DOHH2 (cell line): Measurements from ENCODE around the gene NUCKS1.
"Not testable (repeated sequence)": the region's sequence is repeated elsewhere in the genome, so short reads cannot be mapped to it uniquely, and the experiment has no call there.

Experiments
- H3F3A ChIP-seq: fragments of 200-600 bp; sonication (generic), shearing (Covaris generic); 2 replicates; pipeline ENCODE4 v1.6.0; 2016; ENCODE audit warnings: antibody characterized with exemption, mild to moderate bottlenecking; ENCODE audit not compliant: control insufficient read depth, insufficient read depth
- H3K27ac ChIP-seq: fragments of 200-600 bp; sonication (generic); 2 replicates; pipeline ENCODE4 v1.5.1; 2014; ENCODE audit warnings: low read depth, mild to moderate bottlenecking, low read length, moderate library complexity
- H3K27me3 ChIP-seq: fragments of 200-600 bp; sonication (generic); 2 replicates; pipeline ENCODE4 v1.6.1; 2014; ENCODE audit warnings: mild to moderate bottlenecking, low read length, mixed read lengths; ENCODE audit not compliant: control insufficient read depth
- H3K36me3 ChIP-seq: fragments of 200-600 bp; sonication (generic); 2 replicates; pipeline ENCODE4 v1.6.1; 2014; ENCODE audit warnings: mild to moderate bottlenecking, low read length, moderate library complexity, mixed read lengths; ENCODE audit not compliant: control insufficient read depth
- H3K4me1 ChIP-seq: fragments of 200-600 bp; sonication (generic); 2 replicates; pipeline ENCODE4 v1.6.1; 2014; ENCODE audit warnings: mild to moderate bottlenecking, low read length, mixed read lengths; ENCODE audit not compliant: control insufficient read depth
- H3K4me2 ChIP-seq: fragments of 200-600 bp; sonication (generic); 2 replicates; pipeline ENCODE4 v1.6.0; 2014; ENCODE audit warnings: mild to moderate bottlenecking, low read length, moderate library complexity
- H3K4me3 ChIP-seq: fragments of 200-600 bp; sonication (generic); 2 replicates; pipeline ENCODE4 v1.5.1; 2014; ENCODE audit warnings: mild to moderate bottlenecking, low read length, mixed read lengths
- H3K79me2 ChIP-seq: fragments of 200-600 bp; sonication (generic); 2 replicates; pipeline ENCODE4 v1.6.1; 2014; ENCODE audit warnings: mild to moderate bottlenecking, low read length, mixed read lengths; ENCODE audit not compliant: control insufficient read depth
- H3K9me2 ChIP-seq: fragments of 200-600 bp; sonication (generic); replicated peaks from 2 replicates; pipeline ENCODE4 v1.6.1; 2014; ENCODE audit warnings: mild to moderate bottlenecking, low read length, mixed read lengths; ENCODE audit not compliant: control insufficient read depth
- H3K9me3 ChIP-seq: fragments of 200-600 bp; sonication (generic); 2 replicates; pipeline ENCODE4 v1.6.1; 2014; ENCODE audit warnings: antibody characterized with exemption, low read length, mixed read lengths; ENCODE audit not compliant: control insufficient read depth, insufficient read depth
- H4K20me1 ChIP-seq: fragments of 200-600 bp; sonication (generic); 2 replicates; pipeline ENCODE4 v1.6.0; 2014; ENCODE audit warnings: low read depth, mild to moderate bottlenecking, antibody characterized with exemption, low read length, moderate library complexity; ENCODE audit not compliant: control insufficient read depth, insufficient read depth
- CTCF ChIP-seq: fragments of 200-600 bp; sonication (generic); IDR thresholded peaks from one replicate; pipeline ENCODE4 v1.5.1; 2014; ENCODE audit warnings: antibody characterized with exemption, mild to moderate bottlenecking, low read depth, low read length; ENCODE audit not compliant: poor library complexity, severe bottlenecking
- EZH2phosphoT487 ChIP-seq: fragments of 200-600 bp; sonication (generic); IDR thresholded peaks from 2 replicates; pipeline ENCODE4 v1.6.1; 2017; ENCODE audit warnings: borderline replicate concordance, mild to moderate bottlenecking, antibody characterized with exemption, low read length, moderate library complexity, mixed read lengths

Gene NUCKS1

DNA sequence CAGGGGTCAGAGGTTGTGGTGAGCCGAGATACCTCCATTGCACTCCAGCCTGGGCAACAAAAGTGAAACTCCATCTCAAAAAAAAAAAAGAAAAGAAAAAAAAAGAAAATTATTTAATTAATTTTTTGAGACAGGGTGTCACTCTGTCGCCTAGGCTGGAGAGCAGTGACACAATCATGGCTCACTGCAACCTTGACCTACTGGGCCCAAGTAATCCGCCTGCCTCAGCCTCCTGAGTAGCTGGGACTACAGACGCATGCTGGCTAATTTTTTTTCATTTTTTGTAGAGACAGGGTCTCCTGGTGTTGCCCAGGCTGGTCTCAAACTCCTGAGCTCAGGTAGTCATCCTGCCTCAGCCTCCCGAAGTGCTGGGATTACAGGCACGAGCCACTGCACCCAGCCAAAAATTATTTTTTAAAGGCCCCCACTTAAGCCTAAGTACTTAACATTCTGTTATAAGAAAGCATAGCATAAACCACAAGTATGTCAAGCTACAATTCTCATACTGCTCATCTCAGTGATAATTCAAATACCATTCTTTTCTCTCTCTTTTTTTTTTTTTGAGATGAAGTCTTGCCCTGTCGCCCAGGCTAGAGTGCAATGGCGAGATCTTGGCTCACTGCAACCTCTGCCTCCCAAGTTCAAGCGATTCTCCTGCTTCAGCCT, 19.9 kb downstream of the NUCKS1 start:
- no peaks in the 10 kb centered on the region for H3K9me3 ChIP-seq
- TF ChIP-seq CTCF: no peak
- no peak for TF ChIP-seq EZH2phosphoT487
- H3K4me1 ChIP-seq: no peaks in the 10 kb centered on the region
- H3K9me2 ChIP-seq: no peaks in the 10 kb centered on the region
- peaks cover 8% of the 10 kb centered on the region for H4K20me1 ChIP-seq
- peaks cover 90% of the 10 kb centered on the region for H3K79me2 ChIP-seq
- peaks cover 3% of the 10 kb centered on the region; the same call in 1 of the 2 replicates for H3F3A ChIP-seq
- H3K4me3 ChIP-seq: no peak overlapping the region
- H3K4me2 ChIP-seq: no peak overlapping the region
- H3K27me3 ChIP-seq: no peaks in the 10 kb centered on the region
- H3K36me3 ChIP-seq: peaks cover 77% of the 10 kb centered on the region
- no peak overlapping the region for H3K27ac ChIP-seq

- Histone ChIP-seq H3K9me2 (no peaks in the 10 kb centered on the region), H4K20me1 (peaks cover 5% of the 10 kb centered on the region), H3K9me3 (no peaks in the 10 kb centered on the region), H3K4me2 (no peak overlapping the region), H3K4me3 (no peak overlapping the region), H3K27ac (no peak overlapping the region), H3K4me1 (no peaks in the 10 kb centered on the region), H3K36me3 (peaks cover 84% of the 10 kb centered on the region), H3K27me3 (no peaks in the 10 kb centered on the region), H3K79me2 (peaks cover 70% of the 10 kb centered on the region), H3F3A (peaks cover 3% of the 10 kb centered on the region; the same call in 1 of the 2 replicates)
- TF ChIP-seq EZH2phosphoT487 (no peak), CTCF (no peak)
Measured at GRCh38 chr1:205726619-205727125, 23.3 kb downstream of the NUCKS1 start.

DNA sequence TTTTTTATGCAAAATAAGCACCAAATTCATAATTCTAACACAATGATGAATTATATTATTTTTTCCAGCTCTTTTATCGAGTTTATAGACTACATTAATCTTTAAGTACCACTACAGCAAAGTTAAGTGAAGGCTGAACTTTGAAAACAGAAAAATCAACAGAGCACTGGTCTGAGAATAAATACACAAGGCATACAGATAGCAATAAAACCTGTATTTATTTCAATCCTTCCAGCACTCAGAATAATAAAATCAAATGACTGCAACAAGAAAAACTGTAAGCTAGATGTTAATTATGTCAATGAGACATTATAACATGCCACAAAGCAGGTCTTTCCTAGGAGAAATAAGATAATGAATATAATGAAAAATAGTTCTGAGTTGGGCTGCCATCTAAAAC, 24.5 kb downstream of the NUCKS1 start:
- Histone ChIP-seq H3K4me3 (no peak overlapping the region), H4K20me1 (no peaks in the 10 kb centered on the region; the same call in none of the 2 replicates), H3K9me2 (no peaks in the 10 kb centered on the region), H3K4me2 (no peak overlapping the region), H3K4me1 (no peaks in the 10 kb centered on the region), H3K27me3 (no peaks in the 10 kb centered on the region), H3K79me2 (peaks cover 59% of the 10 kb centered on the region), H3K9me3 (no peaks in the 10 kb centered on the region), H3K27ac (no peak overlapping the region), H3F3A (peaks cover 3% of the 10 kb centered on the region; the same call in 1 of the 2 replicates), H3K36me3 (peaks cover 88% of the 10 kb centered on the region)
- no peak for TF ChIP-seq EZH2phosphoT487
- no peak for TF ChIP-seq CTCF

GRCh38 chr1:205720740-205721139, 29.2 kb downstream of the NUCKS1 start:
- H3K4me2 ChIP-seq, H4K20me1 ChIP-seq, H3K4me3 ChIP-seq, H3K4me1 ChIP-seq, H3K27ac ChIP-seq, H3K27me3 ChIP-seq, H3K9me2 ChIP-seq, H3K9me3 ChIP-seq: not testable (repeated sequence)
- peaks cover 25% of the 10 kb centered on the region for H3F3A ChIP-seq
- H3K79me2 ChIP-seq: peaks cover 17% of the 10 kb centered on the region
- peaks cover 92% of the 10 kb centered on the region for H3K36me3 ChIP-seq
